Endodermal cell (in vitro differentiated cells): Measurements from ENCODE around the gene OTOG. TPM values are rescaled to one million over a fixed set of nuclear protein-coding genes. Genes with fewer than 3 reads are reported as not detected.

Source experiments
- DNase-seq: peaks from one replicate; pipeline ENCODE4 v3.0.0-alpha.2; 2017
- H3K27ac ChIP-seq: 2 replicates; pipeline ENCODE4 v1.5.1; 2013; ENCODE audit warnings: mild to moderate bottlenecking, low read depth, low read length, moderate library complexity
- H3K27me3 ChIP-seq: 2 replicates; pipeline ENCODE4 v1.6.1; 2013; ENCODE audit warnings: mild to moderate bottlenecking, low read length, moderate library complexity; ENCODE audit not compliant: insufficient read depth, control insufficient read depth, poor library complexity, severe bottlenecking
- H3K36me3 ChIP-seq: 2 replicates; pipeline ENCODE4 v1.7.0; 2013; ENCODE audit warnings: mild to moderate bottlenecking, low read length, moderate library complexity; ENCODE audit not compliant: control insufficient read depth, insufficient read depth
- H3K4me1 ChIP-seq: one replicate; pipeline ENCODE4 v1.7.0; 2013; ENCODE audit warnings: low read length; ENCODE audit not compliant: control insufficient read depth, insufficient read depth
- H3K4me3 ChIP-seq: 2 replicates; pipeline ENCODE4 v1.5.1; 2013; ENCODE audit warnings: mild to moderate bottlenecking, low read length, moderate library complexity
- H3K9ac ChIP-seq: 2 replicates; pipeline ENCODE4 v1.6.1; 2013; ENCODE audit warnings: mild to moderate bottlenecking, low read length, moderate library complexity; ENCODE audit not compliant: poor library complexity, severe bottlenecking; ENCODE audit errors: extremely low read depth
- H3K9me3 ChIP-seq: 2 replicates; pipeline ENCODE4 v1.6.1; 2013; ENCODE audit warnings: mild to moderate bottlenecking, low read length, moderate library complexity; ENCODE audit not compliant: control insufficient read depth
- H3K27ac Mint-ChIP-seq: 2 replicates; pipeline ENCODE4 v1.8.0; 2020; ENCODE audit warnings: mixed read lengths
- H3K27me3 Mint-ChIP-seq: 2 replicates; pipeline ENCODE4 v1.8.0; 2021; ENCODE audit warnings: mild to moderate bottlenecking, mixed read lengths; ENCODE audit not compliant: insufficient read depth
- H3K36me3 Mint-ChIP-seq: 2 replicates; pipeline ENCODE4 v1.8.0; 2020; ENCODE audit warnings: low read depth, mixed read lengths
- H3K4me1 Mint-ChIP-seq: 2 replicates; pipeline ENCODE4 v1.8.0; 2020; ENCODE audit warnings: mixed read lengths
- H3K4me3 Mint-ChIP-seq: 2 replicates; pipeline ENCODE4 v1.8.0; 2020; ENCODE audit warnings: mild to moderate bottlenecking, moderate library complexity, mixed read lengths
- H3K9me3 Mint-ChIP-seq: 2 replicates; pipeline ENCODE4 v1.8.0; 2020; ENCODE audit warnings: mild to moderate bottlenecking, mixed read lengths
- CTCF ChIP-seq: fragments of 200-600 bp; sonication (generic); conservative IDR thresholded peaks from 2 replicates; pipeline ENCODE4 v1.5.0; 2021; ENCODE audit warnings: antibody characterized with exemption, mild to moderate bottlenecking
- WGBS, 2 experiments: methylation state at CpG; one replicate each; pipeline versions ENCODE4 v1.1.5 to v1.1.7; 2013; ENCODE audit warnings: missing lambda C conversion rate in 2 of 2, mixed read lengths in 1 of 2; ENCODE audit not compliant: insufficient coverage in 1 of 2, insufficient read length in 1 of 2; 5-methylcytosine and 5-hydroxymethylcytosine counted together
- total RNA-seq, 2 donors: library from RNA; stranded (reverse); fragmentation: NEBNext Ultra II Directional in 1 of 2; extraction: Animal tissue kit (Norgen Biotek cat#: 25700) in 1 of 2; gene quantifications; 2 replicates in 1 of 2; 3 replicates in 1 of 2; pipeline ENCODE4 v1.2.1, GENCODE V29; 2021

The OTOG gene
- total RNA-seq, 2 donors from 2014 or later, result 0.33 to 0.55 TPM

GRCh38 chr11:17541330-17541885 lies 5.7 kb upstream of the OTOG start:
- peaks cover 3% of the 10 kb centered on the region for H3K4me1 Mint-ChIP-seq
- Histone ChIP-seq H3K27ac (no peak overlapping the region), H3K9ac (no peak overlapping the region), H3K4me3 (no peak overlapping the region), H3K27me3 (peaks cover 25% of the 10 kb centered on the region), H3K36me3 (no peaks in the 10 kb centered on the region), H3K4me1 (no peaks in the 10 kb centered on the region), H3K9me3 (no peaks in the 10 kb centered on the region)
- peaks cover 53% of the 10 kb centered on the region for H3K27me3 Mint-ChIP-seq
- TF ChIP-seq CTCF, result no peak
- DNase-seq, result no peak
- 82 to 85% methylated on average over 2 to 4 of the region's 4 CpGs for WGBS, 2 experiments
- H3K4me3 Mint-ChIP-seq, result no peak overlapping the region
- no peaks in the 10 kb centered on the region for H3K9me3 Mint-ChIP-seq
- H3K36me3 Mint-ChIP-seq, result no peaks in the 10 kb centered on the region
- H3K27ac Mint-ChIP-seq, result no peak overlapping the region

- Mint-ChIP-seq H3K27me3 (peaks cover 55% of the 10 kb centered on the region), H3K4me1 (peaks cover 5% of the 10 kb centered on the region), H3K36me3 (no peaks in the 10 kb centered on the region), H3K4me3 (no peak overlapping the region), H3K27ac (no peak overlapping the region), H3K9me3 (no peaks in the 10 kb centered on the region)
- H3K9ac ChIP-seq, result no peak overlapping the region
- no peak for TF ChIP-seq CTCF
- DNase-seq, result no peak
- no peak overlapping the region for H3K27ac ChIP-seq
- no peaks in the 10 kb centered on the region for H3K4me1 ChIP-seq
- H3K4me3 ChIP-seq, result no peak overlapping the region
- no peaks in the 10 kb centered on the region for H3K9me3 ChIP-seq
- H3K27me3 ChIP-seq, result peaks cover 25% of the 10 kb centered on the region
- no peaks in the 10 kb centered on the region for H3K36me3 ChIP-seq
- WGBS, 2 experiments, result 78 to 89% methylated on average over 3 to 4 of the region's 4 CpGs
Measured at GRCh38 chr11:17542249-17542648, 4.8 kb upstream of the OTOG start.

- Mint-ChIP-seq H3K27ac (no peak overlapping the region), H3K4me3 (no peak overlapping the region), H3K27me3 (peaks cover 58% of the 10 kb centered on the region), H3K9me3 (no peaks in the 10 kb centered on the region), H3K4me1 (peaks cover 10% of the 10 kb centered on the region), H3K36me3 (no peaks in the 10 kb centered on the region)
- no peak for TF ChIP-seq CTCF
- Histone ChIP-seq H3K4me3 (no peak overlapping the region), H3K27ac (no peak overlapping the region), H3K9ac (no peak overlapping the region), H3K36me3 (no peaks in the 10 kb centered on the region), H3K9me3 (no peaks in the 10 kb centered on the region), H3K4me1 (no peaks in the 10 kb centered on the region), H3K27me3 (peaks cover 25% of the 10 kb centered on the region)
- no peak for DNase-seq
- WGBS, 2 experiments, result 96 to 100% methylated on average over 1 to 2 of the region's 2 CpGs
Measured at GRCh38 chr11:17543041-17543440, 4.0 kb upstream of the OTOG start.
